SHP77 (cell line): ENCODE data around the gene PFDN5.
"Not testable (repeated sequence)": the region's sequence is repeated elsewhere in the genome, so short reads cannot be mapped to it uniquely, and the experiment has no call there.

Experiments used
- DNase-seq, 2 experiments: peaks; one replicate each; lab custom pipeline; 2025; lab: John Stamatoyannopoulos, UW

Gene PFDN5

GRCh38 chr12:53287741-53288216, 7.6 kb upstream of the PFDN5 start:
- peak; percentile 34 to 38 for DNase-seq

- no peak for DNase-seq
These were observed 7.0 kb upstream of the PFDN5 start for GRCh38 chr12:53288322-53288721.

- DNase-seq: no peak
These were observed 5.5 kb upstream of the PFDN5 start for GRCh38 chr12:53289891-53290290.

- no peak for DNase-seq
These were observed 4.7 kb upstream of the PFDN5 start for GRCh38 chr12:53290661-53291060.

- peak; percentile 8 to 22 for DNase-seq
These were observed 2.9 kb upstream of the PFDN5 start for GRCh38 chr12:53292426-53292825.

GRCh38 chr12:53295891-53296219, 513 bp downstream of the PFDN5 start:
- no peak for DNase-seq

- DNase-seq: not testable (repeated sequence)
These were observed 1.8 kb downstream of the PFDN5 start for GRCh38 chr12:53297106-53297505.

GRCh38 chr12:53298164-53298563, 2.8 kb downstream of the PFDN5 start:
- DNase-seq: no peak

- DNase-seq: no peak
These were observed 3.7 kb downstream of the PFDN5 start for GRCh38 chr12:53299101-53299453.

- peak; percentile 89 to 93 for DNase-seq
These were observed 4.3 kb downstream of the PFDN5 start, which contains the start of gene MYG1 for GRCh38 chr12:53299454-53300180. Gene MYG1, plus strand, starts transcription at chr12:53299695. Its CDS starts 43 bp downstream, at chr12:53299738.

- no peak for DNase-seq
These were observed 4.8 kb downstream of the PFDN5 start for GRCh38 chr12:53300187-53300586.

- DNase-seq: no peak
These were observed 7.6 kb downstream of the PFDN5 start for GRCh38 chr12:53302903-53303302.

- no peak for DNase-seq
These were observed 11.5 kb downstream of the PFDN5 start for GRCh38 chr12:53306826-53307225.

GRCh38 chr12:53308276-53308675, 12.9 kb downstream of the PFDN5 start:
- DNase-seq: no peak

- DNase-seq: no peak
These were observed 18.7 kb downstream of the PFDN5 start for GRCh38 chr12:53313996-53314395.

GRCh38 chr12:53320352-53321195, 25.2 kb downstream of the PFDN5 start:
- no peak for DNase-seq

- DNase-seq: peak; percentile 50 to 59
These were observed 28.9 kb downstream of the PFDN5 start for GRCh38 chr12:53324113-53324778.

GRCh38 chr12:53324779-53325510, 29.6 kb downstream of the PFDN5 start:
- peak; percentile 72 to 85 for DNase-seq

- no peak for DNase-seq
These were observed 30.2 kb downstream of the PFDN5 start for GRCh38 chr12:53325511-53326061.

GRCh38 chr12:53326460-53327185, 31.3 kb downstream of the PFDN5 start:
- DNase-seq: no peak
